Neural cell (in vitro differentiated cells): Measurements from ENCODE around the gene ANKRD10. TPM values are rescaled to one million over a fixed set of nuclear protein-coding genes. Genes with fewer than 3 reads are reported as not detected.

Experiments
- H2AFZ ChIP-seq: fragments of 200-600, 300-800 bp; sonication (generic), shearing (Covaris generic); 2 replicates; pipeline ENCODE4 v1.6.0; 2014; ENCODE audit warnings: low read depth, mild to moderate bottlenecking, antibody characterized with exemption, low read length, moderate library complexity
- H3F3A ChIP-seq: fragments of 200-600 bp; shearing (Covaris generic); 2 replicates; pipeline ENCODE4 v1.6.1; 2016; ENCODE audit warnings: mild to moderate bottlenecking, moderate library complexity, mixed read lengths, antibody characterized with exemption, low read length; ENCODE audit not compliant: insufficient read depth, poor library complexity, severe bottlenecking
- H3K27ac ChIP-seq: fragments of 200-600, 300-800 bp; sonication (generic), shearing (Covaris generic); 2 replicates; pipeline ENCODE4 v1.5.1; 2014; ENCODE audit warnings: mild to moderate bottlenecking, low read length, moderate library complexity
- H3K27me3 ChIP-seq: fragments of 300-800, 200-600 bp; sonication (generic), shearing (Covaris generic); 2 replicates; pipeline ENCODE4 v1.6.0; 2014; ENCODE audit warnings: mild to moderate bottlenecking, low read depth, low read length, moderate library complexity; ENCODE audit not compliant: insufficient read depth
- H3K36me3 ChIP-seq: fragments of 300-800, 200-600 bp; sonication (generic), shearing (Covaris generic); 2 replicates; pipeline ENCODE4 v1.5.1; 2014; ENCODE audit warnings: mild to moderate bottlenecking, antibody characterized with exemption, low read length, moderate library complexity; ENCODE audit not compliant: insufficient read depth
- H3K4me2 ChIP-seq: fragments of 300-800, 200-600 bp; sonication (generic), shearing (Covaris generic); 2 replicates; pipeline ENCODE4 v1.6.0; 2014; ENCODE audit warnings: mild to moderate bottlenecking, low read length
- H3K4me3 ChIP-seq: fragments of 300-800, 200-600 bp; sonication (generic), shearing (Covaris generic); 2 replicates; pipeline ENCODE4 v1.5.1; 2014; ENCODE audit warnings: mild to moderate bottlenecking, low read length, moderate library complexity
- H3K79me2 ChIP-seq: fragments of 200-600 bp; shearing (Covaris generic); replicated peaks from 2 replicates; pipeline ENCODE4 v1.6.0; 2014; ENCODE audit warnings: mild to moderate bottlenecking, low read length, moderate library complexity; ENCODE audit not compliant: insufficient read depth
- H3K9ac ChIP-seq: fragments of 300-800, 200-600 bp; sonication (generic), shearing (Covaris generic); 2 replicates; pipeline ENCODE4 v1.6.1; 2016; ENCODE audit warnings: mild to moderate bottlenecking, low read length, mixed read lengths
- H3K9me2 ChIP-seq: fragments of 200-600 bp; shearing (Covaris generic); 2 replicates; pipeline ENCODE4 v1.6.1; 2016; ENCODE audit warnings: mild to moderate bottlenecking, low read length, mixed read lengths; ENCODE audit not compliant: insufficient read depth
- H3K9me3 ChIP-seq: fragments of 200-600, 300-800 bp; sonication (generic), shearing (Covaris generic); 2 replicates; pipeline ENCODE4 v1.6.1; 2016; ENCODE audit warnings: mild to moderate bottlenecking, mixed run types, low read length, moderate library complexity, mixed read lengths
- H4K20me1 ChIP-seq: fragments of 200-600 bp; shearing (Covaris generic); 2 replicates; pipeline ENCODE4 v1.6.1; 2016; ENCODE audit warnings: mild to moderate bottlenecking, mixed run types; ENCODE audit not compliant: insufficient read depth
- CTCF ChIP-seq: fragments of 450-650 bp; IDR thresholded peaks from 2 replicates; pipeline ENCODE4 v1.5.1; 2014; ENCODE audit warnings: antibody characterized with exemption, mild to moderate bottlenecking, moderate library complexity; ENCODE audit not compliant: poor library complexity, severe bottlenecking
- EP300 ChIP-seq: fragments of 450-650 bp; conservative IDR thresholded peaks from 2 replicates; pipeline ENCODE4 v1.6.1; 2014; ENCODE audit warnings: antibody characterized with exemption, mild to moderate bottlenecking, moderate library complexity; ENCODE audit not compliant: poor library complexity, severe bottlenecking
- EZH2 ChIP-seq: fragments of 200-600, 300-800 bp; shearing (Covaris generic), sonication (generic); IDR thresholded peaks from 2 replicates; pipeline ENCODE4 v1.6.1; 2014; ENCODE audit warnings: antibody characterized with exemption, low read length, borderline replicate concordance, mild to moderate bottlenecking; ENCODE audit not compliant: insufficient read depth, poor library complexity, severe bottlenecking
- MXI1 ChIP-seq: fragments of 450-650 bp; conservative IDR thresholded peaks from 2 replicates; pipeline ENCODE4 v1.6.1; 2014; ENCODE audit warnings: antibody characterized with exemption, mild to moderate bottlenecking; ENCODE audit not compliant: poor library complexity, severe bottlenecking
- POLR2AphosphoS5 ChIP-seq: IDR thresholded peaks from 2 replicates; pipeline ENCODE4 v1.6.1; 2012
- RAD21 ChIP-seq: fragments of 450-650 bp; conservative IDR thresholded peaks from 2 replicates; pipeline ENCODE4 v1.6.1; 2014; ENCODE audit warnings: antibody characterized with exemption, mild to moderate bottlenecking, moderate library complexity
- REST ChIP-seq: IDR thresholded peaks from 2 replicates; pipeline ENCODE4 v1.6.1; 2012; ENCODE audit warnings: borderline replicate concordance
- SMC3 ChIP-seq: fragments of 450-650 bp; conservative IDR thresholded peaks from 2 replicates; pipeline ENCODE4 v1.6.1; 2014; ENCODE audit warnings: antibody characterized with exemption, mild to moderate bottlenecking, moderate library complexity; ENCODE audit not compliant: poor library complexity
- TAF1 ChIP-seq: IDR thresholded peaks from 2 replicates; pipeline ENCODE4 v1.6.1; 2012; ENCODE audit warnings: low read depth
- polyA plus RNA-seq: library from polyadenylated mRNA; depleted of rRNA; stranded (reverse); fragments of >200 nt; gene quantifications from 2 replicates; pipeline ENCODE4 v1.2.3, GENCODE V29; 2014

Gene ANKRD10
- polyA plus RNA-seq, 1 donor from 2014 or later: 564 TPM

- H3K36me3 ChIP-seq: no peaks in the 10 kb centered on the region
- no peak overlapping the region for H3K9ac ChIP-seq
- no peaks in the 10 kb centered on the region for H3K9me3 ChIP-seq
- no peaks in the 10 kb centered on the region for H3K9me2 ChIP-seq
- H4K20me1 ChIP-seq: no peaks in the 10 kb centered on the region
- H2AFZ ChIP-seq: no peak overlapping the region
- no peak overlapping the region for H3K4me2 ChIP-seq
- no peaks in the 10 kb centered on the region for H3K27me3 ChIP-seq
- H3K4me3 ChIP-seq: no peak overlapping the region
- H3K79me2 ChIP-seq: no peaks in the 10 kb centered on the region
- no peak overlapping the region for H3K27ac ChIP-seq
- H3F3A ChIP-seq: no peaks in the 10 kb centered on the region
- TF ChIP-seq SMC3: no peak
- no peak for TF ChIP-seq RAD21
- TF ChIP-seq MXI1: no peak
Measured at GRCh38 chr13:110867380-110867779, 47.5 kb downstream of the ANKRD10 start.

GRCh38 chr13:110866491-110867170 lies 48.2 kb downstream of the ANKRD10 start:
- no peaks in the 10 kb centered on the region for H3K9me2 ChIP-seq
- no peak overlapping the region for H3K4me3 ChIP-seq
- no peaks in the 10 kb centered on the region for H4K20me1 ChIP-seq
- H3K79me2 ChIP-seq: no peaks in the 10 kb centered on the region
- H2AFZ ChIP-seq: no peak overlapping the region
- H3K36me3 ChIP-seq: no peaks in the 10 kb centered on the region
- no peak overlapping the region for H3K27ac ChIP-seq
- TF ChIP-seq RAD21 (no peak), CTCF (no peak), EP300 (no peak), TAF1 (no peak), EZH2 (no peak)
- H3K9me3 ChIP-seq: no peaks in the 10 kb centered on the region
- H3K27me3 ChIP-seq: no peaks in the 10 kb centered on the region
- no peak overlapping the region for H3K4me2 ChIP-seq
- no peak overlapping the region for H3K9ac ChIP-seq
- no peaks in the 10 kb centered on the region for H3F3A ChIP-seq

GRCh38 chr13:110863685-110864084 lies 51.2 kb downstream of the ANKRD10 start:
- Histone ChIP-seq H3K79me2 (no peaks in the 10 kb centered on the region), H3K4me3 (no peak overlapping the region), H3K27ac (no peak overlapping the region), H3K9me2 (no peaks in the 10 kb centered on the region), H2AFZ (no peak overlapping the region), H3K27me3 (no peaks in the 10 kb centered on the region), H3K4me2 (no peak overlapping the region), H3F3A (no peaks in the 10 kb centered on the region), H3K9ac (no peak overlapping the region), H3K36me3 (no peaks in the 10 kb centered on the region), H4K20me1 (no peaks in the 10 kb centered on the region), H3K9me3 (no peaks in the 10 kb centered on the region)
- TF ChIP-seq SMC3 (no peak), POLR2AphosphoS5 (no peak), REST (no peak), MXI1 (no peak), EP300 (no peak), EZH2 (no peak), CTCF (no peak), TAF1 (no peak), RAD21 (no peak)
